SK-N-SH (cell line): ENCODE results near the gene RASAL2. TPM values are rescaled to one million over a fixed set of nuclear protein-coding genes. Genes with fewer than 3 reads are reported as not detected.
A peak's percentile ranks its signal among the peaks of the same experiment; 100 is the strongest.

Experiments used
- CTCF ChIA-PET: fragments of 300-600, 350-600 bp; formaldehyde crosslinking; extraction: SDS; loops from one replicate; lab custom pipeline; 2021; lab: Yijun Ruan, JAX
- POLR2A ChIA-PET: fragments of 350-600 bp; sonication (Branson Sonifier 250); formaldehyde crosslinking; extraction: SDS; loops from one replicate; lab custom pipeline; 2020; ENCODE audit warnings: antibody characterized with exemption, inconsistent platforms; lab: Yijun Ruan, JAX
- DNase-seq: peaks from one replicate; pipeline ENCODE4 v3.0.0; 2012
- H2AFZ ChIP-seq: fragments of 200-600 bp; sonication (generic); 2 replicates; pipeline ENCODE4 v1.8.1; 2016; ENCODE audit warnings: antibody characterized with exemption, mild to moderate bottlenecking, low read depth
- H3F3A ChIP-seq: fragments of 200-600 bp; sonication (generic); replicated peaks from 2 replicates; pipeline ENCODE3; 2016; ENCODE audit warnings: antibody characterized with exemption, mild to moderate bottlenecking; ENCODE audit not compliant: insufficient read depth
- H3K27ac ChIP-seq, 2 experiments: fragments of 200-500 bp in 1 of 2; fragments of 200-600 bp in 1 of 2; sonication (Bioruptor generic) in 1 of 2; sonication (generic), shearing (Covaris generic) in 1 of 2; 2 replicates each; pipeline versions ENCODE4 v1.5.1 to v1.6.1; 2014 to 2016; ENCODE audit warnings: low read depth in 2 of 2, inconsistent platforms in 1 of 2, low read length in 1 of 2, mild to moderate bottlenecking in 1 of 2, mixed read lengths in 1 of 2
- H3K27me3 ChIP-seq: fragments of 200-600 bp; sonication (generic), shearing (Covaris generic); 2 replicates; pipeline ENCODE4 v1.6.1; 2016; ENCODE audit warnings: mixed run types; ENCODE audit not compliant: insufficient read depth
- H3K36me3 ChIP-seq, 2 experiments: fragments of 200-500 bp in 1 of 2; fragments of 200-600 bp in 1 of 2; sonication (Bioruptor generic) in 1 of 2; sonication (generic) in 1 of 2; replicated peaks in 1 of 2; 2 replicates each; pipeline versions ENCODE3 to v1.5.1; 2014 to 2016; ENCODE audit warnings: low read length in 1 of 2, mild to moderate bottlenecking in 1 of 2; ENCODE audit not compliant: insufficient read depth in 2 of 2, control insufficient read depth in 1 of 2
- H3K4me1 ChIP-seq, 2 experiments: fragments of 200-500 bp in 1 of 2; fragments of 200-600 bp in 1 of 2; sonication (Bioruptor generic) in 1 of 2; sonication (generic), shearing (Covaris generic) in 1 of 2; 2 replicates each; pipeline versions ENCODE4 v1.5.1 to v1.6.1; 2014 to 2016; ENCODE audit warnings: low read depth in 1 of 2, low read length in 1 of 2, mixed run types in 1 of 2; ENCODE audit not compliant: insufficient read depth in 2 of 2, control insufficient read depth in 1 of 2
- H3K4me2 ChIP-seq: fragments of 200-600 bp; sonication (generic), shearing (Covaris generic); 2 replicates; pipeline ENCODE4 v1.6.1; 2017; ENCODE audit warnings: mixed run types
- H3K4me3 ChIP-seq, 2 experiments: fragments of 200-500 bp in 1 of 2; fragments of 200-600 bp in 1 of 2; sonication (Bioruptor generic) in 1 of 2; sonication (generic), shearing (Covaris generic) in 1 of 2; 2 replicates each; pipeline versions ENCODE4 v1.5.1 to v1.8.1; 2014 to 2016; ENCODE audit warnings: low read depth in 2 of 2, inconsistent platforms in 1 of 2, low read length in 1 of 2, mild to moderate bottlenecking in 1 of 2, mixed read lengths in 1 of 2, moderate library complexity in 1 of 2
- H3K79me2 ChIP-seq: fragments of 200-600 bp; sonication (generic); 2 replicates; pipeline ENCODE4 v1.8.1; 2017; ENCODE audit warnings: mild to moderate bottlenecking; ENCODE audit not compliant: insufficient read depth
- H3K9ac ChIP-seq: fragments of 200-600 bp; sonication (generic); 2 replicates; pipeline ENCODE4 v1.6.1; 2017; ENCODE audit warnings: mixed run types
- H3K9me2 ChIP-seq: fragments of 200-600 bp; sonication (generic); 2 replicates; pipeline ENCODE4 v1.6.1; 2017; ENCODE audit warnings: mixed run types
- H3K9me3 ChIP-seq: fragments of 200-600 bp; sonication (generic); 2 replicates; pipeline ENCODE4 v1.6.1; 2017; ENCODE audit warnings: mixed run types, mild to moderate bottlenecking, moderate library complexity
- H4K20me1 ChIP-seq: fragments of 200-600 bp; sonication (generic); 2 replicates; pipeline ENCODE4 v1.6.1; 2017; ENCODE audit warnings: mild to moderate bottlenecking, mixed run types; ENCODE audit not compliant: insufficient read depth
- ELF1 ChIP-seq: IDR thresholded peaks from 2 replicates; pipeline ENCODE4 v1.4.0; 2012
- FOSL2 ChIP-seq: IDR thresholded peaks from 2 replicates; pipeline ENCODE4 v1.4.0; 2012; ENCODE audit warnings: low read depth, mild to moderate bottlenecking, moderate library complexity, borderline replicate concordance
- FOXJ3 ChIP-seq: sonication (generic); formaldehyde crosslinking; IDR thresholded peaks from 2 replicates; pipeline ENCODE4 v1.5.1; 2020; ENCODE audit warnings: mild to moderate bottlenecking, missing genetic modification reagents
- GABPA ChIP-seq: IDR thresholded peaks from 2 replicates; pipeline ENCODE4 v1.4.0; 2012; ENCODE audit warnings: low read depth, mild to moderate bottlenecking
- GATA2 ChIP-seq: sonication (generic); formaldehyde crosslinking; IDR thresholded peaks from 2 replicates; pipeline ENCODE4 v1.5.0; 2020; ENCODE audit warnings: mild to moderate bottlenecking, missing genetic modification reagents
- MEF2A ChIP-seq: IDR thresholded peaks from 2 replicates; pipeline ENCODE4 v1.4.0; 2012; ENCODE audit warnings: low read depth, borderline replicate concordance
- PBX3 ChIP-seq: IDR thresholded peaks from 2 replicates; pipeline ENCODE4; 2012
- RCOR1 ChIP-seq: fragments of 150-350 bp; IDR thresholded peaks from 2 replicates; pipeline ENCODE4 v1.6.1; 2017; ENCODE audit warnings: antibody characterized with exemption, low read length
- RFX5 ChIP-seq: IDR thresholded peaks from 2 replicates; pipeline ENCODE4 v1.6.1; 2012; ENCODE audit warnings: mild to moderate bottlenecking, improper control_type of control experiment, low read length
- SMC3 ChIP-seq: IDR thresholded peaks from 2 replicates; pipeline ENCODE4 v1.6.1; 2012; ENCODE audit warnings: low read depth, low read length, improper control_type of control experiment
- polyA plus RNA-seq, 3 experiments: library from polyadenylated mRNA; depleted of rRNA; stranded (reverse); fragments of >200 nt; gene quantifications; 2 replicates each; pipeline ENCODE4 v1.2.3, GENCODE V29; 2012
- TF ChIP-seq, protein P1 (sequence below): fragments of 150-350 bp; IDR thresholded peaks from 2 replicates; pipeline ENCODE4 v1.6.1; 2016; ENCODE audit warnings: mild to moderate bottlenecking, low read depth, low read length
- TF ChIP-seq, protein P2 (sequence below): fragments of 150-350 bp; IDR thresholded peaks from 2 replicates; pipeline ENCODE4 v1.6.1; 2017; ENCODE audit warnings: antibody characterized with exemption, low read length, low read depth, borderline replicate concordance
- TF ChIP-seq, protein P3 (sequence below): IDR thresholded peaks from 2 replicates; pipeline ENCODE4 v1.4.0; 2012; ENCODE audit warnings: low read depth, borderline replicate concordance

RASAL2 gene
- polyA plus RNA-seq, 1 of the 3 experiments (the other 2 are of a cell fraction): 6.9 TPM

DNA sequence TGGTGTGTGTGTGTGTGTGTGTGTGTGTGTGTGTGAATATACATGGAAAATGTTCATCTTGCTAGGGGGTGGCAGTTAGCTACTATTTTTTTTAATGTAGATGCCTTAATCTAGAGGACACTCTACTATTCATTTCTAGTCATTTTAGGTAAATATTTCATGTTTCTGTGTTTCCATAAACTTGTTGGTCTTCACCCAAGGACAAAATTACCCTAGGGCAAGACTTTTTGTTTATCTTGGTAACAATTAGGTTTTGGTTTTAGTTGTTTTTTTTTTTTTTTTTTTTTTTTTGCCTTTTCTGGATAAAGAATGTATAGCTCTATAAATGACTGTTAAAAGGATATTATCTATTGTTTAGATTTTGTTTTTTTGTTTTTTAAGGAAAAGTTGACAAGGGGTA, 370.7 kb downstream of the RASAL2 start:
- Histone ChIP-seq H3K36me3 (peaks cover 31% of the 10 kb centered on the region in 2 experiments), H3K27ac (no peak overlapping the region), H3K4me3 (no peak overlapping the region), H3K9me3 (no peaks in the 10 kb centered on the region), H3K4me1 (no peaks in the 10 kb centered on the region; a peak in 1 of 4 replicates), H2AFZ (no peak overlapping the region), H3K9me2 (no peaks in the 10 kb centered on the region), H3K4me2 (no peak overlapping the region), H3K9ac (no peak overlapping the region), H3K79me2 (no peaks in the 10 kb centered on the region), H3F3A (no peaks in the 10 kb centered on the region), H3K27me3 (no peaks in the 10 kb centered on the region), H4K20me1 (no peaks in the 10 kb centered on the region)
- no peak for DNase-seq
- CTCF ChIA-PET: interaction anchor here (1.2 kb wide), 1 partner anchor 16 kb away, joined by 6 read pairs; no protein-coding TSS in a partner anchor
- POLR2A ChIA-PET: no interaction called here
- TF ChIP-seq GATA2 (CRISPR knock-in tag) (no peak), GABPA (no peak), PBX3 (no peak), ELF1 (no peak)
- TF ChIP-seq, protein P1, sequence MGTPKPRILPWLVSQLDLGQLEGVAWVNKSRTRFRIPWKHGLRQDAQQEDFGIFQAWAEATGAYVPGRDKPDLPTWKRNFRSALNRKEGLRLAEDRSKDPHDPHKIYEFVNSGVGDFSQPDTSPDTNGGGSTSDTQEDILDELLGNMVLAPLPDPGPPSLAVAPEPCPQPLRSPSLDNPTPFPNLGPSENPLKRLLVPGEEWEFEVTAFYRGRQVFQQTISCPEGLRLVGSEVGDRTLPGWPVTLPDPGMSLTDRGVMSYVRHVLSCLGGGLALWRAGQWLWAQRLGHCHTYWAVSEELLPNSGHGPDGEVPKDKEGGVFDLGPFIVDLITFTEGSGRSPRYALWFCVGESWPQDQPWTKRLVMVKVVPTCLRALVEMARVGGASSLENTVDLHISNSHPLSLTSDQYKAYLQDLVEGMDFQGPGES: no peak
- TF ChIP-seq, protein P2, sequence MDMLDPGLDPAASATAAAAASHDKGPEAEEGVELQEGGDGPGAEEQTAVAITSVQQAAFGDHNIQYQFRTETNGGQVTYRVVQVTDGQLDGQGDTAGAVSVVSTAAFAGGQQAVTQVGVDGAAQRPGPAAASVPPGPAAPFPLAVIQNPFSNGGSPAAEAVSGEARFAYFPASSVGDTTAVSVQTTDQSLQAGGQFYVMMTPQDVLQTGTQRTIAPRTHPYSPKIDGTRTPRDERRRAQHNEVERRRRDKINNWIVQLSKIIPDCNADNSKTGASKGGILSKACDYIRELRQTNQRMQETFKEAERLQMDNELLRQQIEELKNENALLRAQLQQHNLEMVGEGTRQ: no peak

GRCh38 chr1:178465011-178465410, 371.1 kb downstream of the RASAL2 start:
- Histone ChIP-seq H4K20me1 (no peaks in the 10 kb centered on the region), H3K9me2 (no peaks in the 10 kb centered on the region), H3F3A (no peaks in the 10 kb centered on the region), H3K4me2 (no peak overlapping the region), H3K4me1 (no peaks in the 10 kb centered on the region; a peak in 1 of 4 replicates), H2AFZ (no peak overlapping the region), H3K4me3 (no peak overlapping the region), H3K9me3 (no peaks in the 10 kb centered on the region), H3K36me3 (peaks cover 31% of the 10 kb centered on the region in 2 experiments), H3K27ac (no peak overlapping the region), H3K9ac (no peak overlapping the region), H3K79me2 (no peaks in the 10 kb centered on the region), H3K27me3 (no peaks in the 10 kb centered on the region)
- no peak for DNase-seq
- TF ChIP-seq FOSL2 (peak; percentile 8; the same call in 1 of the 2 replicates), ELF1 (no peak)
- POLR2A ChIA-PET: no interaction called here
- CTCF ChIA-PET: no interaction called here

DNA sequence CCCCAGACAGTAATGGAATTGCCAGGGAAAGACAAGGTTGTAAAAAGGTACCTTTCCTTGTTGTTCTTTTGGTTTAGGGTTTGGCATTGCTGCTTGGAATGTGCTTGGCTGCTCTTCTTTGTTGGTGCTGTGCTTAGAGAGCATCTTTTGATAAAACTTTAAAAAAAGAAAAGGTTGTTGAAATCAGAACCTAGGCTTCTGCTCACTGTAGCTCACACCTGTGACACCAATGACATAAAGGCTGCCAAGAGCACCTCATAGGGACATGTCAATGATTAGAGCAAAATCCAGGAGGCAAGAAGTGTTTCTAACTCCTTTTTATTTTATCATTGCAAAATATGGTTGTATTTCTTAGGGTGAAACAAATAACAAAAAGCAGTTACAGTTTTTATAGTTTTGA, 373.9 kb downstream of the RASAL2 start:
- Histone ChIP-seq H3F3A (no peaks in the 10 kb centered on the region), H3K79me2 (no peaks in the 10 kb centered on the region), H3K9ac (no peak overlapping the region), H2AFZ (no peak overlapping the region), H3K36me3 (peaks cover 30 to 33% of the 10 kb centered on the region in 2 experiments), H4K20me1 (no peaks in the 10 kb centered on the region), H3K4me1 (no peaks in the 10 kb centered on the region), H3K4me3 (no peak overlapping the region), H3K27ac (no peak overlapping the region), H3K27me3 (no peaks in the 10 kb centered on the region), H3K4me2 (no peak overlapping the region), H3K9me2 (no peaks in the 10 kb centered on the region), H3K9me3 (no peaks in the 10 kb centered on the region)
- ChIA-PET CTCF (no interaction called here), POLR2A (no interaction called here)
- no peak for DNase-seq
- TF ChIP-seq MEF2A (no peak), SMC3 (no peak), FOXJ3 (CRISPR knock-in tag) (no peak), GATA2 (CRISPR knock-in tag) (no peak), RFX5 (no peak), RCOR1 (no peak)
- TF ChIP-seq, protein P1: no peak
- TF ChIP-seq, protein P3, sequence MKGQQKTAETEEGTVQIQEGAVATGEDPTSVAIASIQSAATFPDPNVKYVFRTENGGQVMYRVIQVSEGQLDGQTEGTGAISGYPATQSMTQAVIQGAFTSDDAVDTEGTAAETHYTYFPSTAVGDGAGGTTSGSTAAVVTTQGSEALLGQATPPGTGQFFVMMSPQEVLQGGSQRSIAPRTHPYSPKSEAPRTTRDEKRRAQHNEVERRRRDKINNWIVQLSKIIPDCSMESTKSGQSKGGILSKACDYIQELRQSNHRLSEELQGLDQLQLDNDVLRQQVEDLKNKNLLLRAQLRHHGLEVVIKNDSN: no peak
